ENCODE measurements around the gene DIS3L2.

DIS3L2 gene

GRCh38 chr2:232049350-232049749, 87.8 kb downstream of the DIS3L2 start:
- Histone ChIP-seq H3K9ac (ENCODE audit: low read length) (no peak overlapping the region), H3K9me3 (ENCODE audit: low read length) (no peaks in the 10 kb centered on the region), H4K20me1 (ENCODE audit: insufficient read depth, low read length) (no peaks in the 10 kb centered on the region), H3K4me1 (ENCODE audit: insufficient read depth, low read length, severe bottlenecking) (peaks cover 9% of the 10 kb centered on the region), H3K79me2 (ENCODE audit: insufficient read depth, low read length) (no peaks in the 10 kb centered on the region), H3K27me3 (ENCODE audit: insufficient read depth, low read length) (no peaks in the 10 kb centered on the region), H3K27ac (ENCODE audit: low read depth, low read length, poor library complexity, severe bottlenecking) (no peak overlapping the region), H2AFZ (ENCODE audit: low read length) (no peak overlapping the region), H3K4me2 (ENCODE audit: low read length) (no peak overlapping the region), H3K36me3 (ENCODE audit: insufficient read depth, low read length) (no peaks in the 10 kb centered on the region), H3K4me3 (ENCODE audit: low read depth, low read length, poor library complexity, severe bottlenecking) (no peak overlapping the region), H3K9me2 (ENCODE audit: low read depth, low read length) (no peaks in the 10 kb centered on the region), H3F3A (ENCODE audit: insufficient read depth, low read length) (no peaks in the 10 kb centered on the region)
- TF ChIP-seq CTCF (IDR thresholded peaks at IDR 0.05; ENCODE audit: low read length) = no peak
- TF ChIP-seq EZH2 (IDR thresholded peaks at IDR 0.05; ENCODE audit: borderline replicate concordance, low read length) = no peak

- Histone ChIP-seq H4K20me1 (ENCODE audit: insufficient read depth, low read length) (no peaks in the 10 kb centered on the region), H3K4me3 (ENCODE audit: low read depth, low read length, poor library complexity, severe bottlenecking) (no peak overlapping the region), H3K9me2 (ENCODE audit: low read depth, low read length) (no peaks in the 10 kb centered on the region), H3K27me3 (ENCODE audit: insufficient read depth, low read length) (no peaks in the 10 kb centered on the region), H3K79me2 (ENCODE audit: insufficient read depth, low read length) (no peaks in the 10 kb centered on the region), H3K4me1 (ENCODE audit: insufficient read depth, low read length, severe bottlenecking) (peaks cover 9% of the 10 kb centered on the region), H3K4me2 (ENCODE audit: low read length) (no peak overlapping the region), H3K36me3 (ENCODE audit: insufficient read depth, low read length) (no peaks in the 10 kb centered on the region), H3F3A (ENCODE audit: insufficient read depth, low read length) (no peaks in the 10 kb centered on the region), H3K9me3 (ENCODE audit: low read length) (no peaks in the 10 kb centered on the region), H3K9ac (ENCODE audit: low read length) (no peak overlapping the region), H3K27ac (ENCODE audit: low read depth, low read length, poor library complexity, severe bottlenecking) (no peak overlapping the region), H2AFZ (ENCODE audit: low read length) (no peak overlapping the region)
- no peak for TF ChIP-seq CTCF (IDR thresholded peaks at IDR 0.05; ENCODE audit: low read length)
- no peak for TF ChIP-seq EZH2 (IDR thresholded peaks at IDR 0.05; ENCODE audit: borderline replicate concordance, low read length)
Measured at GRCh38 chr2:232052591-232052990, 91.1 kb downstream of the DIS3L2 start.

- Histone ChIP-seq H4K20me1 (ENCODE audit: insufficient read depth, low read length) (no peaks in the 10 kb centered on the region), H3K4me2 (ENCODE audit: low read length) (no peak overlapping the region), H2AFZ (ENCODE audit: low read length) (no peak overlapping the region), H3K79me2 (ENCODE audit: insufficient read depth, low read length) (no peaks in the 10 kb centered on the region), H3K27me3 (ENCODE audit: insufficient read depth, low read length) (no peaks in the 10 kb centered on the region), H3K9ac (ENCODE audit: low read length) (no peak overlapping the region), H3K4me1 (ENCODE audit: insufficient read depth, low read length, severe bottlenecking) (peaks cover 9% of the 10 kb centered on the region), H3K9me3 (ENCODE audit: low read length) (no peaks in the 10 kb centered on the region), H3K36me3 (ENCODE audit: insufficient read depth, low read length) (no peaks in the 10 kb centered on the region), H3K9me2 (ENCODE audit: low read depth, low read length) (no peaks in the 10 kb centered on the region), H3F3A (ENCODE audit: insufficient read depth, low read length) (no peaks in the 10 kb centered on the region), H3K27ac (ENCODE audit: low read depth, low read length, poor library complexity, severe bottlenecking) (no peak overlapping the region), H3K4me3 (ENCODE audit: low read depth, low read length, poor library complexity, severe bottlenecking) (no peak overlapping the region)
- TF ChIP-seq CTCF (IDR thresholded peaks at IDR 0.05; ENCODE audit: low read length) = no peak
- TF ChIP-seq EZH2 (IDR thresholded peaks at IDR 0.05; ENCODE audit: borderline replicate concordance, low read length) = no peak
Measured at GRCh38 chr2:232053777-232054176, 92.3 kb downstream of the DIS3L2 start.

Measured in OCI-LY1 (cell line).